Measurements from ENCODE around the gene MLLT10. TPM values are rescaled to one million over a fixed set of nuclear protein-coding genes. Genes with fewer than 3 reads are reported as not detected.
A peak's percentile ranks its signal among the peaks of the same experiment; 100 is the strongest.

Gene MLLT10
- total RNA-seq, 1 donor from 2014 or later, result 58.1 TPM

DNA sequence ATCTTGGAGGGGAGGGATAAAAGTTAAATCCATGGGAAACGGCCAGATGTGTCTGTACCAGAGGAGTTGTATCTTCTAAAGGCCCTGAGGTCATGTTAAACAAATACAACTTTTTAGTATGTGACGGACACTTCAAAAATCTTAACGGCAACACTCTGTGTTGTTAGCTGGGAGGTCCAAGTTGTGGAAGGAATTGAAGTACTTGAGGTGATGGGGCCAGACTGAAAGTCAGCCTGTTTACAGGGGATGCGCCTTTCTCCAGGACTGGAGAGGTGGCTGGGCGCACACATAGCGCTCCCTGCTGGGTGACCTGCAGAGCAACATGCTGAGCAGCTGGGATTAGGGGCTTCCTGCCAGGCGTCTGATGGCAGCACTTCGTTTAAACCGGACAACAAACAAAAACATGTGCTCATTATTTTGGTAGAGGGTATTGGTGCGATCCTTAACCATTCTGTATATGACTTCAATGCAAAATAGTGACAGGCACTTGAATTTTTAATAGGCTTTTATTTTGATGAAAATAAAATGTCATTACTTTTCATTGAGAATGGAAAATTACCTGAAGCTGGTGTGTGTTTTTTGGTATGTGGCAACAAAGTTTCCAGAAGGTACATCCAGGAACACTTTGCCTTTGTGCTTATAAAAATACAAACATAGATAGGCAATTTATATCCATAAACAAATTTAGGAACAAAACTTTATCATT, 198.2 kb downstream of the MLLT10 start:
- H3K9me3 Mint-ChIP-seq, result no peaks in the 10 kb centered on the region
- peaks cover 49% of the 10 kb centered on the region for H3K4me1 Mint-ChIP-seq
- peak; percentile 72 for DNase-seq (ENCODE audit: low read depth, low spot score)
- H3K36me3 Mint-ChIP-seq (ENCODE audit: low read depth), result peaks cover 20% of the 10 kb centered on the region
- no peaks in the 10 kb centered on the region for H3K27me3 Mint-ChIP-seq (ENCODE audit: low read depth)
- TF ChIP-seq, protein P1, sequence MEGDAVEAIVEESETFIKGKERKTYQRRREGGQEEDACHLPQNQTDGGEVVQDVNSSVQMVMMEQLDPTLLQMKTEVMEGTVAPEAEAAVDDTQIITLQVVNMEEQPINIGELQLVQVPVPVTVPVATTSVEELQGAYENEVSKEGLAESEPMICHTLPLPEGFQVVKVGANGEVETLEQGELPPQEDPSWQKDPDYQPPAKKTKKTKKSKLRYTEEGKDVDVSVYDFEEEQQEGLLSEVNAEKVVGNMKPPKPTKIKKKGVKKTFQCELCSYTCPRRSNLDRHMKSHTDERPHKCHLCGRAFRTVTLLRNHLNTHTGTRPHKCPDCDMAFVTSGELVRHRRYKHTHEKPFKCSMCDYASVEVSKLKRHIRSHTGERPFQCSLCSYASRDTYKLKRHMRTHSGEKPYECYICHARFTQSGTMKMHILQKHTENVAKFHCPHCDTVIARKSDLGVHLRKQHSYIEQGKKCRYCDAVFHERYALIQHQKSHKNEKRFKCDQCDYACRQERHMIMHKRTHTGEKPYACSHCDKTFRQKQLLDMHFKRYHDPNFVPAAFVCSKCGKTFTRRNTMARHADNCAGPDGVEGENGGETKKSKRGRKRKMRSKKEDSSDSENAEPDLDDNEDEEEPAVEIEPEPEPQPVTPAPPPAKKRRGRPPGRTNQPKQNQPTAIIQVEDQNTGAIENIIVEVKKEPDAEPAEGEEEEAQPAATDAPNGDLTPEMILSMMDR (conservative IDR thresholded peaks at IDR 0.05), result peak; percentile 93
- peak overlapping the region; percentile 4 for H3K27ac Mint-ChIP-seq (ENCODE audit: unreplicated experiment)
- peak overlapping the region; percentile 38 for H3K4me3 Mint-ChIP-seq

DNA sequence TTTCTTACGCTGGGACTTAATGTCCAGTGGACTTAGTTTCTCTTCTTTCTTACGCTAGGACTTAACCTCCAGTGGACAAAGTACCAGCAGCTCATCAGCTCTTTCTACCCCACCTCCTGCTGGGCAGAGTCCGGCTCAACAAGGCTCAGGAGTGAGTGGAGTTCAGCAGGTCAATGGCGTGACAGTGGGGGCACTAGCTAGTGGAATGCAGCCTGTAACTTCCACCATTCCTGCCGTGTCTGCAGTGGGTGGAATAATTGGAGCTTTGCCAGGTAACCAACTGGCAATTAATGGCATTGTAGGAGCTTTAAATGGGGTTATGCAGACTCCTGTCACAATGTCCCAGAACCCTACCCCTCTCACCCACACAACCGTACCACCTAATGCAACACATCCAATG, 199.7 kb downstream of the MLLT10 start:
- H3K4me1 Mint-ChIP-seq, result peaks cover 42% of the 10 kb centered on the region
- H3K27me3 Mint-ChIP-seq (ENCODE audit: low read depth), result no peaks in the 10 kb centered on the region
- no peak overlapping the region for H3K27ac Mint-ChIP-seq (ENCODE audit: unreplicated experiment)
- TF ChIP-seq, protein P1 (conservative IDR thresholded peaks at IDR 0.05), result no peak
- peaks cover 24% of the 10 kb centered on the region for H3K36me3 Mint-ChIP-seq (ENCODE audit: low read depth)
- no peak overlapping the region for H3K4me3 Mint-ChIP-seq
- H3K9me3 Mint-ChIP-seq, result no peaks in the 10 kb centered on the region
- no peak for DNase-seq (ENCODE audit: low read depth, low spot score)

DNA sequence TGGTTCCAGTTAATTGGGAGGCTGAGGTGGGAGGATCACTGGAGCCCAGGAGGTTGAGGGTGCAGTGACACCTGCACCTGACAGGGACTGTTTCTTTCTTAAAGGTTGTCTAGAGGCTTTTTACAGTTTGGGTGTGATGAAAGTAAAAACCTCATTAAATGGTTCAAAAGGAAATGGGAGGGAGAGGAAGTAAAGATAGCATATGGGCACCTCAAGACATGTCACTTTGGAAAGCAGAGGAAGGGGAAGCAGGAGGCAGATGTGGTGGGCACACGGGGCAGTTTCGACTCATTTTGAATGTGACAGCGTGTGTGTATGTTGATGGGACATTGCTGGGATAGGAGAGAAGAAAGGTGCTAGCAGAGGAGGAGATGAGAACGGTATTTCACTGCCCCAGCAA, 203.1 kb downstream of the MLLT10 start:
- no peak for DNase-seq (ENCODE audit: low read depth, low spot score)
- peak overlapping the region; percentile 5 for H3K4me3 Mint-ChIP-seq
- no peak overlapping the region for H3K27ac Mint-ChIP-seq (ENCODE audit: unreplicated experiment)
- H3K9me3 Mint-ChIP-seq, result no peaks in the 10 kb centered on the region
- TF ChIP-seq, protein P1 (conservative IDR thresholded peaks at IDR 0.05), result no peak
- peaks cover 38% of the 10 kb centered on the region for H3K4me1 Mint-ChIP-seq
- H3K27me3 Mint-ChIP-seq (ENCODE audit: low read depth), result no peaks in the 10 kb centered on the region
- peaks cover 35% of the 10 kb centered on the region for H3K36me3 Mint-ChIP-seq (ENCODE audit: low read depth)

DNA sequence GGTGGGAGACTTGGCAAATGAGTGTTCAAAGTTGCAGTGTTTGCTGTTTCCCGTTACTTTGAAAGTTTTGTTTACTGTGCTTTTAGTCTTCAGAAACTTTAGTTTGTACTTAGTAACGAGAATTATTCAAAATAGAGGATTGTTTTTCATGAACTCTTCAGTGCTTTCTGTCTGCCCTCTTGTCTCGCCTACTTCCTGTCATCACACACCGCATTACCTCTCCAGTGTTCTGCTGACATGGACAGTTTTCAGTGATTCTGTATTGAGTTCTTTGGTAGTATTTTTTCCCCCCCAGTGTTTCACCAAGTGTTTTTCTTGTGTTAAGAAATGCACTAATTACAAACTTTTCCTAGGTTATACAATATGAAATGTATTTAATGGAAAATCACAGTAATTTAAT, 207.0 kb downstream of the MLLT10 start:
- DNase-seq (ENCODE audit: low read depth, low spot score), result no peak
- H3K27me3 Mint-ChIP-seq (ENCODE audit: low read depth), result no peaks in the 10 kb centered on the region
- no peaks in the 10 kb centered on the region for H3K9me3 Mint-ChIP-seq
- H3K36me3 Mint-ChIP-seq (ENCODE audit: low read depth), result peaks cover 38% of the 10 kb centered on the region
- H3K4me1 Mint-ChIP-seq, result peaks cover 21% of the 10 kb centered on the region
- no peak overlapping the region for H3K4me3 Mint-ChIP-seq
- TF ChIP-seq, protein P1 (conservative IDR thresholded peaks at IDR 0.05), result no peak
- H3K27ac Mint-ChIP-seq (ENCODE audit: unreplicated experiment), result no peak overlapping the region

DNA sequence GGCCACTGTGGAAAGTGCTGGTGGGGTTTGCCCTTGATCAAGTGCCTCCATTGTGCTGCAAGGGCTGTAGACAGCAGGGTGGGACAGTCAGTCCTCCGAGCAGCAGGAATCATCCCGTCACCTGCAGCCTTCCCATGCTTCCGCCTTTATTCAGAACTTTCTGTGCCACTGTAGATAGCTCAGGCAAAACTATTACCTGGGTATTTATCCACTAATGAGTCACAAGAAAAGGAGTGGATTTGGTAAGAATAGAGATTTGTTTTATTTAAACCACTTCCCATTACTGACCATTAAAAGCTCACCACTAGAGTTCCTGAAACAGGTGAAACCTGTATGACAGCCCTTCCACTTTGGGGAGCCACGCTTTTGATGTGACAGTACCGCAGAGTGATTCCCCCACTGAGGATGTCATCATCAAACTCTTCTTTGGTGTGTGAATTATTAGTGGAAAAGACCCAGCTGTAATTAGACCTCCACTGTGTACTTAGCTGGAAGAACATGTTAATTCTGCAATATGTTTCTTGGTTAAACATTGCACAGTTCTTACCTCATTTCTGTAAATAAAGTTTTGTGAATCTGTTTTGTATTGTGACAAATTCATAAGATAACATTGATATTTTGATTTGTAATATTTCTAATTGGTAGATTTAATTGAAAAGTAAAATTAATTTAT, 208.8 kb downstream of the MLLT10 start:
- no peak for DNase-seq (ENCODE audit: low read depth, low spot score)
- no peaks in the 10 kb centered on the region for H3K27me3 Mint-ChIP-seq (ENCODE audit: low read depth)
- no peaks in the 10 kb centered on the region for H3K9me3 Mint-ChIP-seq
- peaks cover 35% of the 10 kb centered on the region for H3K36me3 Mint-ChIP-seq (ENCODE audit: low read depth)
- H3K4me3 Mint-ChIP-seq, result peak overlapping the region; percentile 48
- no peak overlapping the region for H3K27ac Mint-ChIP-seq (ENCODE audit: unreplicated experiment)
- H3K4me1 Mint-ChIP-seq, result peaks cover 13% of the 10 kb centered on the region
- TF ChIP-seq, protein P1 (conservative IDR thresholded peaks at IDR 0.05), result no peak
